ENCODE results near the gene SP2.

DNA sequence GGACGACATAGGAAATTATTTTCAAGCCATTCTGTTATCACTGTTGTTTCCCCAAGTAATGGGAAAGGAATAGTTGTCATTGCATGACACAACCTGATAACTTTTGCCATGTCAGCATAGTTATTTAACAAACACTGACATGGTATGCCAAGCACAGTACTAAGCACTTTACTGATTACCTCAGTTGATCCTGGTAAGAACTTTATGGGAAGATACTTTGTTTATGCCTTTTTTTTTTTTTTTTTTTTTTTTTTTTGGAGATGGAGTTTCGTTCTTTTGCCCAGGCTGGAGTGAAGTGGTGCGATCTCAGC lies 29.6 kb downstream of the SP2 start:
- TF ChIP-seq CTCF (IDR thresholded peaks at IDR 0.05) (no peak), POLR2A (IDR thresholded peaks at IDR 0.05) (no peak)
